HPDE6-E6E7 (cell line): ENCODE measurements around the gene SURF4.

Experiments
- DNase-seq: peaks from one replicate; pipeline ENCODE4 v3.0.0; 2011; ENCODE audit warnings: missing footprints; ENCODE audit errors: extremely low spot score

Gene SURF4

DNA sequence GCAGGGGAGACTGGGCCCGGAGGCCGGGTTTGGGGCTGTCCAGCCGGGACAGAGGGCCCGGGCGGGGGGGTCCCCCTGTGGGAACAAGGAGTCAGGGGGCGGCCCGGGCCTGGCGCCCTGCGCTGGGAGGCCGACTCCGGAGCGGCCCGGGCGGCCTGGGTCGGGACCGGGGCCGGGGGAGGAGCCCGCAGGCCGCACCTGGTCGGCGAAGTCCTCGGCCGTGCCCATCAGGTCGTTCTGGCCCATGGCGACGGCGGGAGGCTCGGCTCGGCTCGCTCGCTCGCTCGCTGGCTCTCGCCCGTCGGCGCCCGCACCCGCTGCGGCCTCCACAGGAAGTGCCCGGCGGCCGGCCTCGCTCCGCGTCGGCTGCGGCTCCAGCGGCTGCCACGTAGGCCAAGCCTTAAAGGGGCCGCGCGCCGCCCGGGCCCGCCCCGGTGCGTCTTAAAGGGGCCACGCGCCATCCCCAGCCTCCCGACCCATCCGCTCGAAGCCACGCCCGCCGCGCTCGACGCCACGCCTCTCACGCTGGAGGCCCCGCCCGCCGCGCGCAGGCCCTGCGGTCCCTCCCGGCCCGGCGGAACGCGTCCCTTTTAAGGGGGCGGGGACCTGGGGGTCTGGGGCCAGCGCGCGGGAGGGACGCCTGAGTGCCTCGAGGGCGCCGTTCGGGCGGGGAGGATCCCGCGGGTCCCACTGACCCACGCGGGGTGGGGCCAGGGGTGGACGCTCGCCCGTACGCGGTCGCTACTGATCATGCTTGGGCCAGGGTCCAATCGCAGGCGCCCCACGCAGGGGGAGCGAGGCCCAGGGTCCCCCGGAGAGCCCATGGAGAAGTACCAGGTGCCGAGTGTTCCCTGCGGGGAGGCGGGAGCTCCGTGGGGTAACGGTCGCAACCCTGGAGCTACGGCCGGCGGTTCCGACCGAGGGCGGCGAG, at the start of gene SURF4, which contains the start of gene STKLD1:
Gene SURF4 (minus strand): TSS at position 337 of the 931 bp plus-strand sequence. CDS start 91 bp downstream, at position 246.
Gene STKLD1 (plus strand): TSS at position 643 of the 931 bp plus-strand sequence. CDS start 108 bp downstream, at position 751.
- DNase-seq: peak; percentile 99

DNA sequence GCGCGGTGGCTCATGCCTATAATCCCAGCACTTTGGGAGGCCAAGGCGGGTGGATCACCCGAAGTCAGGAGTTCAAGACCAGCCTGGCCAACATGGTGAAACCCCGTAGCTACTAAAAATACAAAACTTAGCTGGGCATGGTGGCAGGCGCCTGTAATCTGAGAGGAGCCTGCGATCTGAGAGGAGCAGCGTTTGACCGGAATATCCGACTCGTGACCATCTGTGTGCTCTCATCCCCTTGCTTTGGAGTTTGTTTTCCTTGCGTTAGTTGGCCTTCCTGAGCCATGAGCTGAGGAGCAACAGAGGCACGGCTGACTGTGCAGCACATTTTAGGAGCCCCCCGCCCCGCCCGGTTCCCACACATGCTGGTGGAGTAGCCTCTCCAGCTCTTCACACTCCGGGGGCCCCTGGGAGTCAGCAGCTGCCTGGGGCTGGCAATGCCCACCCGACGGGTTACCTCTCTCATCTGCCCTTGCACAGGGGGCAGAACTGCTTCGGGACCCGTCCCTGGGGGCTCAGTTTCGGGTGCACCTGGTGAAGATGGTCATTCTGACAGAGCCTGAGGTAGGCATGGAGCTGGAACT, 49.3 kb upstream of the SURF4 start:
- no peak for DNase-seq

DNA sequence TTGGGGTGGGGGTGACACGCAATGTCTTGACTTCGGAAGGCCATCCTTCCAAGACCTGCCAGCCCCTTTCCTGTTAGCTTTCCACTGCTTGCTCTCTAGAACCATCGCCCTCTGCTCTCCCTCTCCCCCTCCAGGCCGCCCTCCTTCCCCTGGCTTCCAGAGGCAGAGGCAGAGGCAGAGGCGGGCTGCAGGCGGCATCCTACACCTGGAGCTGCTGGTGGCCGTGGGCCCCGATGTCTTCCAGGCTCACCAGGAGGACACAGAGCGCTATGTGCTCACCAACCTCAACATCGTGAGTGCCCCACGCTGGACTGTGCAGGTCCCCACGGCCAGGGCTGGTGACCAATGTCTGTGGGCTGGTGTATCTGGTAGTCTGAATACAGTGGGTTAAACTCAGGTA, 48.3 kb upstream of the SURF4 start:
- DNase-seq: no peak

DNA sequence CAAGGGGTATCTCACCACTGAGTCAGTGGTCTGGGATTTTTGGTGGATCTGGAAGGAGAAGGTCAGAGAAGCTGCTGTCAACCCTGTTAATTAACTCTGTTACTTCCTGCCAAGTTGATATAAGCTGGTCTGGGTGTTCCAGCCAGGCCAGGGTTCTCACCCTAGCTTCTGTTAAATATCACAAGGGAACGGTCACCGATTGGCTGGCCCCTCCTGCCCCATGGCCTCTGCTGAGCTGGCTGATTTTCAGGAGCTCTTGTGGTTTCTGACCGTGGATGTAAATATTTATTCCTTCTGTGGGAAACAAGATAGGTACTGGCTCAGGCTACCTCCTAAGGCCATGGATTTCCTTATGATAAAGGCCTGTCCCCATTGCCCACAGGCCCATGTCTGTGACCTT, 47.4 kb upstream of the SURF4 start:
- no peak for DNase-seq

DNA sequence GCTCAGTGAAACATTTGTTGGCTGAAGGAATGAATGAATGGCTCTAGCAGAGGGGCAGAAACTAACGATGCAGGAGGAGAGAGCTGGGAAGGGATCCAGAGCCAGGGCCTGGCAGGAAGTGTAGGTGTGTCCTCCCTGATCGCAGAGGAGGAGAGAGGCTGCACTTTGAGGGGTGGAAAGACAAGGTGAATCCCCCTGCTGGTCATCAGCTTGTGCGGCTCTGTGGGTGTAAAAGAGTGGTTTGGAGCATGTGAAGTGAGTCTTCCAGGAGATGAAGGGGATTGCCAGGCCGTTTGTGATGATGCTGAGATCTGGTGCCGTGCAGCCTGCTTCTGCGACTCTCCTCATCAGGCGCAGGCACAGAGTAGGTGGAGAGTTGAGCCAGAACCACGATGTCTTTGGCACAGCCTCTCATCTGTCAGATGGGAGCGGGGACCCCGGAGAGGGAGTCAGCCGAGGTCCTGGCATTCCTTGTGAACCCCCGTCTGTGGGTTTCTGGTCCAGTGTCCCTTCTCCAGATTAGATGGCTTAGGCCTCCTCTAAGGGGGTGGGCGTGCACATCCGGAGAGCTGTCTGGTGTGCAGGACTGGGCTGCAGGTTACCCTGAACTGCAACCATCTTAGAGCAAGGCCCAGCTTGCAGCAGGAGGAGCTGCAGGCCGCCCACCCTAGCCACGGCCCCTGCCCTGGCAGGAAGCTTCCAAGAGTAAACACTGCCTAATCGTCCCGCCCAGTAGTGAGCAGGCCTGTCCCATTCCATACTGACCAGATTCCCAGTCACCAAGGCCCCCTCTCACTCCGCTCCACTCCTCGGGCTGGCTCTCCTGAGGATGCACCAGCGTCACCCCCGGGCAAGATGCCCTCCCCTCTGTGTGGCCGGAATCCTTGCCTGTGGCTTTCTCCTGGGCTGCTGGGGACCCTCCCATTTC, 46.0 kb upstream of the SURF4 start, which contains the start of gene ADAMTS13:
Gene ADAMTS13 (plus strand): TSS at position 753 of the 928 bp plus-strand sequence. CDS start 77 bp downstream, at position 830.
- DNase-seq: no peak

DNA sequence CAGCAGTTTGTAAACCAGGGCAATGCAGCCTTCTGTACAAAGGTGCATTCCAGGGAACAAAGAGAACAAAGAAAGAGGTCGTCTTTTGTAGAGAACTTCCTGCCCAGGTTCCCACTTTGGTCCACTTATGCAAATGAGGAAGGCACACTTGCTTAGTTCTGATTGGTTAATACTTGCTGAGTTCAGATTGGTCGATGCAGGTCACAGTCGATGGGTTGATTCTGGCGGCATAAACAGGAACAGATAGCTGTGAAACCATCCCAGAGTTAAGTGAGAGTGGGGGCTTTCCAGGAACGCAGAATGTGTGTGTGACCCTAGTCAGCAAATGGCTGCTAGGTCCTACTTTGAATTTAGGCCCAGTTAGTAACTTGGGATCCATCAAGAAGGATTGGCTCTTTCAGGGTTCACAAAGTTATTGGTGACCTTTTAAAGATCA, 44.5 kb upstream of the SURF4 start:
- no peak for DNase-seq

DNA sequence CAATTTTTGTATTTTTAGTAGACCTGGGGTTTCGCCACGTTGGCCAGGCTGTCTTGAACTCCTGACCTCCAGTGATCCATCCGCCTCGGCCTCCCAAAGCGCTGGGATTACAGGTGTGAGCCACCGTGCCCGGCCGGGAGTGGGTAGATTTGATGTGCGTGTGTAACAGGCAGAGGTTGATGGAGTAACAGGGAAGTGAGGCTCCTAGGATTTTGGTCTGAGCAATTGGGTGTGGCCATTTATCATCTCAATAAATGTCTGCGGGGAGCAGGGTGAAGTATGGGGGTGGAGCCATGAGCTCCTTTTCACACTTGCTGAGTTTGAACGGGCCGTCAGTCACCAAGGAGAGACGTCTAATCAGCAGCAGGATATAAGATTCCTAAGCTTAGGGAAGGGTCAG, 43.1 kb upstream of the SURF4 start:
- DNase-seq: no peak

DNA sequence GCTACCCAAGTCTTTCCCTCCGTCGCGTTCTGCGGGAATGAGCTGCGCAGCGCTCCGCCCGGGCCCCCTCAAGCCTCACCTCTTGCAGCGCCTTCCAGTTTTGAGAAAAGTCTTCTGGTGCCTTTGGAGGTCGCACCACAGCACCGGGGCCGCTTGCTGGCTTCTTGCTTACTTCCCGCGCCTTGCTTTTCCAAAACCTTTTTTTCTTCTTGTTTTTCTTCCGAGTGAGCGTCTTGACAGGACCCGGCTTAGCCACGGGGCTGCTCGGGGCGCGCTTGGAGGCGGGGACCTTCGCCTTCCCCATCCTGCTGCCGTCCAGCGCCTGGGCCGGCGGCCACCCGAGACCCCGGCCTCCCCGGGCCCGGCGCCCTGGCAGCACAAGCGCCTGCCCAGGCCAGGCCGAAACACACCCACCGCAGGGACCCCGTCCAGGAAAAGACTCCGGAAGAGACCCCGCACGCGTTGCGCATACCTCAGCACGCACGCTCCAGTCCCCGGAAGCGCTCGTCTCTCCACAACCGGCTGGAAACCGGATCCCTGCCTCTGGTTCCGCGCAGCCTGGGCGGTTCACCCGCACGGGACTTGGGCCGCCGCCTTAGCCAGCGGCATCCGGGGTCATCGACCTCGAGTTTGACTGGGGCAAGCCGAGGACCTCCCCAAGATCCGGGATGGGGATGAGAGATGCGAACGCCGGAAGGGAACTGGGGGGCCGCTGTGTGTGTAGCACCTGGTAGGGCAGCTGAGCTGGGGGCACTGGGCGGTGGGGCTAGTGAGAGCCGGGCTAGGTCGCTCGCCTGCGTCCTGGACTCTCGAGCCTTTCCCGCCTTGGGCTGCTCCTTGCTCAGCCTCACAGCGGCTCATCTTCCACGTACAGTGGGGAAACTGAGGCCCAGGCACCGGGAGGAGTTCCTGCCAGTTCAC, 41.9 kb upstream of the SURF4 start, which contains the start of gene REXO4:
Gene REXO4 (minus strand): TSS at position 470 of the 921 bp plus-strand sequence. CDS start 166 bp downstream, at position 304.
- DNase-seq: peak; percentile 70

DNA sequence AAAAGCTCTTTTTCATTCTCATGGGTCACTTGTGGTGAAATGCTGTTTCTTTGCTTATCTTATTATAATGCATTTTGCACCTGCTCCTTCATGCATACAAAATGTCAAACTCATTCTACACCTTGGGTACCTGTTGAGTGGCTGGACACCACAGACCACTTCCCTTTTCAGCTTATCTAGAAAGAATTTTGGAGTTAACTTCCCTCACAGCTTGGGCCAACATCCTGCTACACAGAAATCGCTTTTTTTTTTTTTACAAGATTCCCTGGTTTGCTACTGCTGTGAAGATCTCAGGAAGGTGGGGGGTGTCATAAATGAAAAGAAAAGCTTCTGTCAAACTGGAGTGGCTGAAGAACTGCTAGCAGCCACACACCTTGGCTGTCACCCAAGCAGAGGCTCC, 39.3 kb upstream of the SURF4 start:
- DNase-seq: no peak

DNA sequence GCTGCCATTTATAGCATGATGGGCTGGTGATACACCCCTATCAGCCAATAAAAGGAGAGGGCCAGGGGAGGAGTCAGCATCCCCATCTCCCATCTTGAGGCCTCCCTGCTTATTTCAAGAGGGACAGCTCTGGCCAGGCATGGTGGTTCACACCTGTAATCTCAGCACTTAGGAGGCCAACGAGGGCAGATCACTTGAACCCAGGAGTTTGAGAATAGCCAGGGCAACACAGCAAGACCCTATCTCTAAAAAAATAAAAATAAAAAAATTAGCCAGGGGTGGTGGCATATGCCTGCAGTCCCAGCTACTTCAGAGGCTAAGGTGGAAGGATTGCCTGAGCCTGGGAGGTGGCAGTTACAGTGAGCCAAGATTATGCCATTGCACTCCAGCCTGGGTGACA, 32.2 kb upstream of the SURF4 start:
- no peak for DNase-seq

DNA sequence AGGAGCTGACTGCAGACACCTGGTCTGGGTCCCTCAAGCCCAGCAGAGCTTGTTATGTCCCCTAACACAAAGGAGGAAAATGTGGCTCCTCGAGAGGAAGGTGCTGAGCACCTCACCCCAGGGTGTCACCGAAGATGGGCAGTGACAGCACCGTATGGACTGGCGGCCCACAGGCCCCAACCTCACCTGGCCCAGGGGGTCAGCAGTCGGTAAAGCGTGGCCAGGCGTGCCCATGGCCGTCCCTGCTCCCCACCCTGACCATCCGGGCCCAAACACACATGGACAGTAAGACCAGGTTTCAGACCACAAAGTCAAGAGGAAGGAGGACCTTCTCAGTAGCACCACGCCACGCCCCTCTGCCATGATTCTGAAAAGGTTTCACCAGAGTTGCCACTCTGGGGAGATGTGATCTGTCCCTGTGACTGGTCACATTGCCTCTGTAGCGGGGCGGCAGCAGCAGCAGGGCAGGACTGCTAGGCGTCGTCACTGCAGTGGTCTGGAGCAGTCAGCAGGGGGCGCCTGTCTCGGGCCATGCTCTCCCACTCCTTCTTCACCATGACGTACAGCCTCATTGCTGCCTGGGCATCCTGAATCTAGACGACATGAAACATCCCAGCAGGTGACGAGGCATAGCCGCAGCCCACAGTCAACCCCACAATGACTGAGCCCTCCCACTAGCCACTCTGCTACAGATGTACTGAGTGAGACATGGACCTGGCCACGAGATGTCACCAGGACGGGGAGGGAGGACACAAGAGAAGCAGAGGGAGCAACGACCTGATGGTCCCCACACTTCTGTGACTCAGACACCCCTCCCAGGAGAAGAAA, 30.8 kb upstream of the SURF4 start:
- peak; percentile 57 for DNase-seq

DNA sequence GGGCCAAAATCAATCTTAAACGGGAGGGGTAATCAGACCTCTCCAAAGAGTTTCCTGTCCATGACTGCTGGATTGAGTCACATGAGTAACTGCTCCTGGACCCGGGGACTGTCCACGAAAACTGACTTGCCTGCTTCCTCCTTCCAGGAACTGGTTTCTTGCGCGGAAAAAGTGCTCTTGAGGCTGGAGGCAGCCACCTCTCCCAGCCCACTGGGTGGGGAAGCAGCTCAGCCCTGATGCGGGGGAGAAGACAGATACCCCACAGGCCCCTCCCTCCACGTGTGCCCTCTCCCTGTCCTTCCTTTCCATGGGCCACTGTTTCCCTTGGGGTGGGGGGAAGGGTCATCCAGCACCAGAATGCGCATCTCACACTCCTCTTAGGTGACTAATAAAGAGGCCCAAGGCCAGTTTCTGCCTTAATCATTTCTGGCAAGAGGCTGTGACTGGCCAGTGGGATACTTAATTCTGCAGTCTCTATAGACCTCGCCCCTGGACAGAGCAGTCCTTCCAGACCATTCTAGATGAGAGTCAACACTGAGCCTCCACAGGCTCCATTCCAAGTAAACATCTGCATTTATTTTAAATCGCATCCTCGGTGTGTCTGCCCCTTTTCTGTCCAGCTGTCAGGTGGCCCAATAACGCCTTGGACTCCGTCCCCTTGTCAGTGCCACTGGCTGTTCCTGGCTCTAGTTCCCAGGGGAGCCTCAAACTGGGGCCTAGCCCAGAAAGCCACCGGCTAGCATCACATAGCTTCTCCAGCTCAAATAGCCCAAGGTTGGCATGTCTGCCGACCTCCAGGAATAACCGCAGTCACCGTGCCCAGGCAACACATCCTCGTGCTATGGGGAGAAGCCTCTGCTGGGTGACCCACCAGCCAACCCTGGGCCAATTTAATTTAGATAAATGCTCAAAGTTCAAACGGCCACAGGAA, 29.9 kb upstream of the SURF4 start:
- DNase-seq: no peak

DNA sequence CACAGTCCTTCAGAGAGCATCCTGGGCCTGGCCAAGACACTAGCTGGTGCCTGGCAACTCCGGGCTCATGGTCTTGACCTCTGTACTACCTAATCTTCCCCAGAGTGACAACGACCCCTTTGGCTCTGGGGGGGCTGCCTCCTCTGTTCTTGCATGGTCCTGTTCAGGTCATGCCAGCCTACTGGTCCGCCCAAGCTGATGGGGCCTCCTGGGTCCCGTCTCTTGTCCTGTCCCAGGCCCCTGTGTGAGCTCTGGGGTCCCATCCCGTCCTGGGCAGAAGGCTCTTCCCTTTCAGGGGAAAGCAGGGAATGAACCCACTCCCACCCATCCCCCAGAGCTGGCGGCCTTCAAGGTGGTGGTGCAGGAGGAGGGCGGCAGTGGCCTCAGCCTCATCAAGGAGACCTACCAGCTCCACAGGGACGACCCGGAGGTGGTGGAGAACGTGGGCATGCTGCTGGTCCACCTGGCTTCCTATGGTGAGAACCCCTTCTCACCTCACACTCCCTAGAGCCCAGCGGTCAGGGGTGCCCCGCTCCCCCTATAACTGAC, 28.7 kb upstream of the SURF4 start:
- DNase-seq: no peak

DNA sequence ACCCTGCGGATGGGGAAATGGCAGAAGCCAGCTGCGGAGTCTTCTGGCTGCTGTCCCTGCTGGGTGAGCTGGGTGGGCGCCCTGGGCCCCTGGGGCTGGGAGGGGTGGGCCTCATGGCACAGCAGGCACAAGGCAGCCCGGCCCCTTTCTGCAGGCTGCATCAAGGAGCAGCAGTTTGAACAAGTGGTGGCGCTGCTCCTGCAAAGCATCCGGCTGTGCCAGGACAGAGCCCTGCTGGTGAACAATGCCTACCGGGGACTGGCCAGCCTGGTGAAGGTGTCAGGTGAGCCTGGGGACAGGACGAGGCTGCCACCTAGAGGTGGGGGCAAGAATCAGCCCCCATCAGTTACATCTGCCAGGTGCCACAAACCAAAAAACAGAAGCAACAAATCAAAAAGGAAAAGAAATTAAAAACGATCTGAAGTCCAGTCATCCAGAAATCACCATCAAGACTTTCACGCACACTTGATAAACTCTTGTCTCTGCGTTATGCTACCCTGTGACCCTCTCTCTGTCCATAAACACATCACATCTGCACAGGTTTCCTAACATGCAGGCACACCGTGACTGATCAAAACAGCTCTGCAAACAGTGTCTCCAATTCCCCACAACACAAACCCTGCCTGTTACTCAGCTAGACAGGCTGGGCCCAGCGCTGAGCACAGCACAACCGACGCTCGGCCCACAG, 28.1 kb upstream of the SURF4 start:
- peak; percentile 63 for DNase-seq

DNA sequence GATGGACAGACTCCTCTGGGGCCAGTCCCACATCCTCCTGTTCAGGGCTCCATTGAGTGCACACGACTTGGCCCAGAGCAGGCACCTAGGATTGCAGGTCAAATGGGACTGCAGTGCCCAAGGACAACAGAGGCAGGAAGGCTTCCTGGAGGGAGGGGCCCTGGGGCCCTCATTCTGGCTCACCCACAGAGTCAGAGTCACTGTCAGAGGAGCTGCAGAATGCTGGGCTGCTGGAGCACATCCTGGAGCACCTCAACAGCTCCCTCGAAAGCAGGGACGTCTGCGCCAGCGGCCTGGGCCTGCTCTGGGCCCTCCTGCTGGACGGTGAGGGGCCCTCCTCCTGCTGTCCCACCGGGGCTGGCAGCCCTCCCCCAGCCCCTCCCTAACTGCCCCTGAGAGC, 26.8 kb upstream of the SURF4 start:
- DNase-seq: no peak

DNA sequence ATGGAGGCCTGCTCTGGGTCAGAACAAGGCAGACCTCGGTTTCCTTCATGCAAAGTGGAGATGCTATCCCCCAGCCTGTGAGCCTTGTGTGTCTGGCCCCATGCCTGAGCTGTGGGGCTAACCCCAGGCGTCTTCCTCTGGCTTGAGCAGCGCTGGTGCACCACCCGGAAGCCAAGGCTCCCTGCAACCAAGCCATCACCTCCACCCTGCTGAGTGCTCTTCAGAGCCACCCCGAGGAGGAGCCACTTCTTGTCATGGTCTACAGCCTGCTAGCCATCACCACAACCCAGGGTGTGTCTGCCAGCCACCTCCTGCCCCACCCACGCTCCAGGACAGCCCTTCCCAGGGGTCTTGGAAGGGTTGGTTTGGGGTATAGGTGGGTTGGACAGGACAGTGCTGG, 25.7 kb upstream of the SURF4 start:
- DNase-seq: no peak

DNA sequence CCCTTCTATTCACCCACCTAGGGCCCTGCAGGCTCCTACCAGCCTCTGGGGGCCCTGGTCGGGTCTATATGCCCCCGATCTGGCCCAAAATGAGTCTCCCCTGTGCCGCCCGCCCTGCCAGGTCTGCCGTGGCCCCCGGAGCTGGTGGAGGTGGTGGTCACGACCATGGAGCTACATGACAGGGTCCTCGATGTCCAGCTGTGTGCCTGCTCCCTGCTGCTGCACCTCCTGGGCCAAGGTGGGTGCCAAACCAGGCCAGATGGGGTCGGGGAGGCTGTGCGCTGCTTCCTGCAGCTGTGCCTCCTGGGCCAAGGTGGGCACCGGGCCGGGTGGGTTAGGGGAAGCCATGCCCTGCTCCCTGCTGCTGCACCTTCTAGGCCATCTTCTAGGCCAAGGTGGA, 24.4 kb upstream of the SURF4 start:
- no peak for DNase-seq

DNA sequence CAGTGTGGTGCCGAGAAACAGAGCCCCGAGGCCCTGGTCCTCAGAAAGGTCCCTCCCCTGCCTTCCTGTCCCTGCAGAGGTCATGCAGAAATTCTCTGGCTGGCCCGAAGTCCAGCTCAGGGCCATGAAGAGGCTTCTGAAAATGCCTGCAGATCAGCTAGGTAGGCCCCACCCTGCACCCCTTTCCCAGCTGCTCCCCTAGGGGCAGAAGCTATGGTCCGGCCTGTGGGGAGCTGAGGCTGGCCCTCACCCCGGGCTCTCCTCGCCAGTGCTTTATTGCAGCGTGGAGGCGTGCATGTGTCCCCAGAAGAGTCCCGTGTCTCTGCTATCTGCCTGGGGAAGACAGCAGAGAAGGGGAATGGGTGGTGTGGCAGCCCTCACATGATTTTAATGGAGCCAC, 22.0 kb upstream of the SURF4 start:
- DNase-seq: no peak
